SK-N-SH (cell line): ENCODE measurements around the gene TPTE. TPM values are rescaled to one million over a fixed set of nuclear protein-coding genes. Genes with fewer than 3 reads are reported as not detected.

Experiments
- CTCF ChIA-PET: fragments of 300-600, 350-600 bp; formaldehyde crosslinking; extraction: SDS; loops from one replicate; lab custom pipeline; 2021; lab: Yijun Ruan, JAX
- POLR2A ChIA-PET: fragments of 350-600 bp; sonication (Branson Sonifier 250); formaldehyde crosslinking; extraction: SDS; loops from one replicate; lab custom pipeline; 2020; ENCODE audit warnings: antibody characterized with exemption, inconsistent platforms; lab: Yijun Ruan, JAX
- DNase-seq: peaks from one replicate; pipeline ENCODE4 v3.0.0; 2012
- H2AFZ ChIP-seq: fragments of 200-600 bp; sonication (generic); 2 replicates; pipeline ENCODE4 v1.8.1; 2016; ENCODE audit warnings: antibody characterized with exemption, mild to moderate bottlenecking, low read depth
- H3F3A ChIP-seq: fragments of 200-600 bp; sonication (generic); replicated peaks from 2 replicates; pipeline ENCODE3; 2016; ENCODE audit warnings: antibody characterized with exemption, mild to moderate bottlenecking; ENCODE audit not compliant: insufficient read depth
- H3K27ac ChIP-seq, 2 experiments: fragments of 200-500 bp in 1 of 2; fragments of 200-600 bp in 1 of 2; sonication (Bioruptor generic) in 1 of 2; sonication (generic), shearing (Covaris generic) in 1 of 2; 2 replicates each; pipeline versions ENCODE4 v1.5.1 to v1.6.1; 2014 to 2016; ENCODE audit warnings: low read depth in 2 of 2, inconsistent platforms in 1 of 2, low read length in 1 of 2, mild to moderate bottlenecking in 1 of 2, mixed read lengths in 1 of 2
- H3K27me3 ChIP-seq: fragments of 200-600 bp; sonication (generic), shearing (Covaris generic); 2 replicates; pipeline ENCODE4 v1.6.1; 2016; ENCODE audit warnings: mixed run types; ENCODE audit not compliant: insufficient read depth
- H3K36me3 ChIP-seq, 2 experiments: fragments of 200-500 bp in 1 of 2; fragments of 200-600 bp in 1 of 2; sonication (Bioruptor generic) in 1 of 2; sonication (generic) in 1 of 2; replicated peaks in 1 of 2; 2 replicates each; pipeline versions ENCODE3 to v1.5.1; 2014 to 2016; ENCODE audit warnings: low read length in 1 of 2, mild to moderate bottlenecking in 1 of 2; ENCODE audit not compliant: insufficient read depth in 2 of 2, control insufficient read depth in 1 of 2
- H3K4me1 ChIP-seq, 2 experiments: fragments of 200-500 bp in 1 of 2; fragments of 200-600 bp in 1 of 2; sonication (Bioruptor generic) in 1 of 2; sonication (generic), shearing (Covaris generic) in 1 of 2; 2 replicates each; pipeline versions ENCODE4 v1.5.1 to v1.6.1; 2014 to 2016; ENCODE audit warnings: low read depth in 1 of 2, low read length in 1 of 2, mixed run types in 1 of 2; ENCODE audit not compliant: insufficient read depth in 2 of 2, control insufficient read depth in 1 of 2
- H3K4me2 ChIP-seq: fragments of 200-600 bp; sonication (generic), shearing (Covaris generic); 2 replicates; pipeline ENCODE4 v1.6.1; 2017; ENCODE audit warnings: mixed run types
- H3K4me3 ChIP-seq, 2 experiments: fragments of 200-500 bp in 1 of 2; fragments of 200-600 bp in 1 of 2; sonication (Bioruptor generic) in 1 of 2; sonication (generic), shearing (Covaris generic) in 1 of 2; 2 replicates each; pipeline versions ENCODE4 v1.5.1 to v1.8.1; 2014 to 2016; ENCODE audit warnings: low read depth in 2 of 2, inconsistent platforms in 1 of 2, low read length in 1 of 2, mild to moderate bottlenecking in 1 of 2, mixed read lengths in 1 of 2, moderate library complexity in 1 of 2
- H3K79me2 ChIP-seq: fragments of 200-600 bp; sonication (generic); 2 replicates; pipeline ENCODE4 v1.8.1; 2017; ENCODE audit warnings: mild to moderate bottlenecking; ENCODE audit not compliant: insufficient read depth
- H3K9ac ChIP-seq: fragments of 200-600 bp; sonication (generic); 2 replicates; pipeline ENCODE4 v1.6.1; 2017; ENCODE audit warnings: mixed run types
- H3K9me2 ChIP-seq: fragments of 200-600 bp; sonication (generic); 2 replicates; pipeline ENCODE4 v1.6.1; 2017; ENCODE audit warnings: mixed run types
- H3K9me3 ChIP-seq: fragments of 200-600 bp; sonication (generic); 2 replicates; pipeline ENCODE4 v1.6.1; 2017; ENCODE audit warnings: mixed run types, mild to moderate bottlenecking, moderate library complexity
- H4K20me1 ChIP-seq: fragments of 200-600 bp; sonication (generic); 2 replicates; pipeline ENCODE4 v1.6.1; 2017; ENCODE audit warnings: mild to moderate bottlenecking, mixed run types; ENCODE audit not compliant: insufficient read depth
- CHD2 ChIP-seq: fragments of 150-350 bp; IDR thresholded peaks from 2 replicates; pipeline ENCODE4 v1.6.1; 2018; ENCODE audit warnings: low read length; ENCODE audit not compliant: partially characterized antibody
- ELF1 ChIP-seq: IDR thresholded peaks from 2 replicates; pipeline ENCODE4 v1.4.0; 2012
- EP300 ChIP-seq, 2 experiments: IDR thresholded peaks; 2 replicates each; pipeline versions ENCODE4 v1.4.0 to v1.6.1; 2012; ENCODE audit warnings: borderline replicate concordance in 1 of 2, low read depth in 1 of 2, low read length in 1 of 2
- FOSL2 ChIP-seq: IDR thresholded peaks from 2 replicates; pipeline ENCODE4 v1.4.0; 2012; ENCODE audit warnings: low read depth, mild to moderate bottlenecking, moderate library complexity, borderline replicate concordance
- FOXM1 ChIP-seq: IDR thresholded peaks from 2 replicates; pipeline ENCODE4 v1.4.0; 2012; ENCODE audit warnings: low read depth, mild to moderate bottlenecking
- GABPA ChIP-seq: IDR thresholded peaks from 2 replicates; pipeline ENCODE4 v1.4.0; 2012; ENCODE audit warnings: low read depth, mild to moderate bottlenecking
- GATA2 ChIP-seq: sonication (generic); formaldehyde crosslinking; IDR thresholded peaks from 2 replicates; pipeline ENCODE4 v1.5.0; 2020; ENCODE audit warnings: mild to moderate bottlenecking, missing genetic modification reagents
- NRF1 ChIP-seq: IDR thresholded peaks from 2 replicates; pipeline ENCODE4 v1.6.1; 2012; ENCODE audit warnings: low read depth, mild to moderate bottlenecking, low read length
- RAD21 ChIP-seq: IDR thresholded peaks from 2 replicates; pipeline ENCODE4 v1.6.1; 2012; ENCODE audit warnings: mild to moderate bottlenecking, low read length
- RCOR1 ChIP-seq: fragments of 150-350 bp; IDR thresholded peaks from 2 replicates; pipeline ENCODE4 v1.6.1; 2017; ENCODE audit warnings: antibody characterized with exemption, low read length
- RFX5 ChIP-seq: IDR thresholded peaks from 2 replicates; pipeline ENCODE4 v1.6.1; 2012; ENCODE audit warnings: mild to moderate bottlenecking, improper control_type of control experiment, low read length
- TAF1 ChIP-seq: IDR thresholded peaks from 2 replicates; pipeline ENCODE4 v1.6.1; 2012; ENCODE audit warnings: low read depth, mild to moderate bottlenecking, low read length, moderate library complexity, borderline replicate concordance
- TEAD4 ChIP-seq: IDR thresholded peaks from 2 replicates; pipeline ENCODE4 v1.4.0; 2012; ENCODE audit warnings: mild to moderate bottlenecking, borderline replicate concordance; ENCODE audit not compliant: insufficient read depth
- YY1 ChIP-seq: IDR thresholded peaks from 2 replicates; pipeline ENCODE4 v1.4.0; 2012; ENCODE audit warnings: low read depth, mild to moderate bottlenecking
- WGBS: methylation state at CpG from one replicate; pipeline ENCODE4 v1.1.6; 2017; ENCODE audit warnings: low lambda C conversion rate; 5-methylcytosine and 5-hydroxymethylcytosine counted together
- polyA plus RNA-seq, 3 experiments: library from polyadenylated mRNA; depleted of rRNA; stranded (reverse); fragments of >200 nt; gene quantifications; 2 replicates each; pipeline ENCODE4 v1.2.3, GENCODE V29; 2012
- TF ChIP-seq, protein P1 (sequence below): IDR thresholded peaks from 2 replicates; pipeline ENCODE4 v1.6.1; 2012; ENCODE audit warnings: mild to moderate bottlenecking, low read depth, low read length, moderate library complexity
- TF ChIP-seq, protein P2 (sequence below): fragments of 150-350 bp; IDR thresholded peaks from 2 replicates; pipeline ENCODE4 v1.6.1; 2016; ENCODE audit warnings: mild to moderate bottlenecking, low read depth, low read length
- TF ChIP-seq, protein P3 (sequence below): fragments of 150-350 bp; IDR thresholded peaks from 2 replicates; pipeline ENCODE4 v1.6.1; 2017; ENCODE audit warnings: antibody characterized with exemption, low read length, low read depth, borderline replicate concordance
- TF ChIP-seq, protein P4 (sequence below): IDR thresholded peaks from 2 replicates; pipeline ENCODE4 v1.4.0; 2012; ENCODE audit warnings: low read depth, borderline replicate concordance
- TF ChIP-seq, protein P5 (sequence below): IDR thresholded peaks from 2 replicates; pipeline ENCODE4 v1.4.0; 2012; ENCODE audit warnings: low read depth

The TPTE gene
- polyA plus RNA-seq, 1 of the 3 experiments (the other 2 are of a cell fraction), result not detected

DNA sequence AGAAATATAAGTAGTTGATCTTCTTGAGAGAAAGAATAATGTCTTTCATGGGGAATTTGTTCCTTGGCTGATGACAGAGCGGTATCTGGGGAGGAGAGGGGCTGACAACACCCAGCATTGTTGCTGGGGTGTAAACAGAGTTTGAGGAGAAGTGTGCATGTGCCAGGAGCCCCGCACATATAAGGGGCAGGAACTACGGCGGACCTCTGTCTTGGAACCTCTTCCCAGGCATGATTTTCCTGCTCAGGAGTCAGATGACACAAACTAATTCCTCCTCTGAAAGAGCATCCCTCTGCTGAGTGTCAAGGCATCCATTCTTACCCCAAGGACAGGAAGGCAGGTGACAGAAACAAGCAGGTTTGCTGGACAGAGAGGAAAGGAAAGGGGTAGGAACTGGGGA, 119.1 kb downstream of the TPTE start:
- Histone ChIP-seq H3K4me3 (no peak overlapping the region), H3K9me2 (no peaks in the 10 kb centered on the region), H3K36me3 (no peaks in the 10 kb centered on the region), H3K79me2 (no peaks in the 10 kb centered on the region), H4K20me1 (no peaks in the 10 kb centered on the region), H2AFZ (no peak overlapping the region), H3K4me2 (no peak overlapping the region), H3K4me1 (no peaks in the 10 kb centered on the region), H3K27me3 (no peaks in the 10 kb centered on the region), H3K9ac (no peak overlapping the region), H3K27ac (no peak overlapping the region), H3F3A (no peaks in the 10 kb centered on the region), H3K9me3 (peaks cover 3% of the 10 kb centered on the region; the same call in 1 of the 2 replicates)
- TF ChIP-seq, protein P1, sequence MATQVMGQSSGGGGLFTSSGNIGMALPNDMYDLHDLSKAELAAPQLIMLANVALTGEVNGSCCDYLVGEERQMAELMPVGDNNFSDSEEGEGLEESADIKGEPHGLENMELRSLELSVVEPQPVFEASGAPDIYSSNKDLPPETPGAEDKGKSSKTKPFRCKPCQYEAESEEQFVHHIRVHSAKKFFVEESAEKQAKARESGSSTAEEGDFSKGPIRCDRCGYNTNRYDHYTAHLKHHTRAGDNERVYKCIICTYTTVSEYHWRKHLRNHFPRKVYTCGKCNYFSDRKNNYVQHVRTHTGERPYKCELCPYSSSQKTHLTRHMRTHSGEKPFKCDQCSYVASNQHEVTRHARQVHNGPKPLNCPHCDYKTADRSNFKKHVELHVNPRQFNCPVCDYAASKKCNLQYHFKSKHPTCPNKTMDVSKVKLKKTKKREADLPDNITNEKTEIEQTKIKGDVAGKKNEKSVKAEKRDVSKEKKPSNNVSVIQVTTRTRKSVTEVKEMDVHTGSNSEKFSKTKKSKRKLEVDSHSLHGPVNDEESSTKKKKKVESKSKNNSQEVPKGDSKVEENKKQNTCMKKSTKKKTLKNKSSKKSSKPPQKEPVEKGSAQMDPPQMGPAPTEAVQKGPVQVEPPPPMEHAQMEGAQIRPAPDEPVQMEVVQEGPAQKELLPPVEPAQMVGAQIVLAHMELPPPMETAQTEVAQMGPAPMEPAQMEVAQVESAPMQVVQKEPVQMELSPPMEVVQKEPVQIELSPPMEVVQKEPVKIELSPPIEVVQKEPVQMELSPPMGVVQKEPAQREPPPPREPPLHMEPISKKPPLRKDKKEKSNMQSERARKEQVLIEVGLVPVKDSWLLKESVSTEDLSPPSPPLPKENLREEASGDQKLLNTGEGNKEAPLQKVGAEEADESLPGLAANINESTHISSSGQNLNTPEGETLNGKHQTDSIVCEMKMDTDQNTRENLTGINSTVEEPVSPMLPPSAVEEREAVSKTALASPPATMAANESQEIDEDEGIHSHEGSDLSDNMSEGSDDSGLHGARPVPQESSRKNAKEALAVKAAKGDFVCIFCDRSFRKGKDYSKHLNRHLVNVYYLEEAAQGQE, result no peak
- no peak for TF ChIP-seq RAD21
- TF ChIP-seq, protein P2, sequence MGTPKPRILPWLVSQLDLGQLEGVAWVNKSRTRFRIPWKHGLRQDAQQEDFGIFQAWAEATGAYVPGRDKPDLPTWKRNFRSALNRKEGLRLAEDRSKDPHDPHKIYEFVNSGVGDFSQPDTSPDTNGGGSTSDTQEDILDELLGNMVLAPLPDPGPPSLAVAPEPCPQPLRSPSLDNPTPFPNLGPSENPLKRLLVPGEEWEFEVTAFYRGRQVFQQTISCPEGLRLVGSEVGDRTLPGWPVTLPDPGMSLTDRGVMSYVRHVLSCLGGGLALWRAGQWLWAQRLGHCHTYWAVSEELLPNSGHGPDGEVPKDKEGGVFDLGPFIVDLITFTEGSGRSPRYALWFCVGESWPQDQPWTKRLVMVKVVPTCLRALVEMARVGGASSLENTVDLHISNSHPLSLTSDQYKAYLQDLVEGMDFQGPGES, result no peak
- TF ChIP-seq FOXM1, result no peak
- POLR2A ChIA-PET, result no interaction called here
- WGBS, result 0% methylated on average over 4 of the region's 4 CpGs
- CTCF ChIA-PET, result no interaction called here
- no peak for DNase-seq

DNA sequence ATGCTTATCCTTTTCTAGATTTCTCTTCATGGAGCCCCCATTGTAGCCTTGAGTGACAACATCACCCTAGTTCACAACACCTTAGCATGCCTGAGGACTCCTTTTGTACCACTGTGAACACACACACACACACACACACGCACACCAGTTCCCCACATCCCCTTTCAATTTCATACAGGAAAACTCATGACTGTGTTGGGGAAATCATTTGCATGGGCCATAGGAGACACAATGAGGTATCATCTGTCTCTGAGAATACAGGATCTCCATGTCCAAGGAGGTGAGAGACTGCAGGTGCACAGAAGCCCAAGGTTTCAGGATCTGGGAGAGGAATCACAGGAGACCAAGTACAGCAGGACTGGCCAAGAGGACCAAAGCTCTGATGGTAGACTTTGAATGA, 119.7 kb downstream of the TPTE start:
- Histone ChIP-seq H3K4me3 (no peak overlapping the region), H3K9me3 (peaks cover 3% of the 10 kb centered on the region; the same call in 1 of the 2 replicates)
- 0% methylated on average over 1 of the region's 1 CpG for WGBS
- TF ChIP-seq, protein P3, sequence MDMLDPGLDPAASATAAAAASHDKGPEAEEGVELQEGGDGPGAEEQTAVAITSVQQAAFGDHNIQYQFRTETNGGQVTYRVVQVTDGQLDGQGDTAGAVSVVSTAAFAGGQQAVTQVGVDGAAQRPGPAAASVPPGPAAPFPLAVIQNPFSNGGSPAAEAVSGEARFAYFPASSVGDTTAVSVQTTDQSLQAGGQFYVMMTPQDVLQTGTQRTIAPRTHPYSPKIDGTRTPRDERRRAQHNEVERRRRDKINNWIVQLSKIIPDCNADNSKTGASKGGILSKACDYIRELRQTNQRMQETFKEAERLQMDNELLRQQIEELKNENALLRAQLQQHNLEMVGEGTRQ, result no peak
- TF ChIP-seq ELF1 (no peak), GATA2 (CRISPR knock-in tag) (no peak), FOSL2 (no peak), RFX5 (no peak), GABPA (no peak), TAF1 (no peak), TEAD4 (no peak), NRF1 (no peak), EP300 (IDR thresholded peaks at IDR 0.05; ENCODE audit: borderline replicate concordance in 1 of 2, low read depth in 1 of 2, low read length in 1 of 2) (no peak), RCOR1 (no peak), YY1 (no peak), CHD2 (no peak)
- TF ChIP-seq, protein P4, sequence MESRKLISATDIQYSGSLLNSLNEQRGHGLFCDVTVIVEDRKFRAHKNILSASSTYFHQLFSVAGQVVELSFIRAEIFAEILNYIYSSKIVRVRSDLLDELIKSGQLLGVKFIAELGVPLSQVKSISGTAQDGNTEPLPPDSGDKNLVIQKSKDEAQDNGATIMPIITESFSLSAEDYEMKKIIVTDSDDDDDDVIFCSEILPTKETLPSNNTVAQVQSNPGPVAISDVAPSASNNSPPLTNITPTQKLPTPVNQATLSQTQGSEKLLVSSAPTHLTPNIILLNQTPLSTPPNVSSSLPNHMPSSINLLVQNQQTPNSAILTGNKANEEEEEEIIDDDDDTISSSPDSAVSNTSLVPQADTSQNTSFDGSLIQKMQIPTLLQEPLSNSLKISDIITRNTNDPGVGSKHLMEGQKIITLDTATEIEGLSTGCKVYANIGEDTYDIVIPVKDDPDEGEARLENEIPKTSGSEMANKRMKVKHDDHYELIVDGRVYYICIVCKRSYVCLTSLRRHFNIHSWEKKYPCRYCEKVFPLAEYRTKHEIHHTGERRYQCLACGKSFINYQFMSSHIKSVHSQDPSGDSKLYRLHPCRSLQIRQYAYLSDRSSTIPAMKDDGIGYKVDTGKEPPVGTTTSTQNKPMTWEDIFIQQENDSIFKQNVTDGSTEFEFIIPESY, result no peak
- TF ChIP-seq, protein P5, sequence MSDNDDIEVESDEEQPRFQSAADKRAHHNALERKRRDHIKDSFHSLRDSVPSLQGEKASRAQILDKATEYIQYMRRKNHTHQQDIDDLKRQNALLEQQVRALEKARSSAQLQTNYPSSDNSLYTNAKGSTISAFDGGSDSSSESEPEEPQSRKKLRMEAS, result no peak

More for the DNA sequence above, 119.7 kb downstream of the TPTE start:
- Histone ChIP-seq H2AFZ (no peak overlapping the region), H3K4me1 (no peaks in the 10 kb centered on the region), H3K79me2 (no peaks in the 10 kb centered on the region), H3K9ac (no peak overlapping the region), H3F3A (no peaks in the 10 kb centered on the region), H3K36me3 (no peaks in the 10 kb centered on the region), H4K20me1 (no peaks in the 10 kb centered on the region), H3K27ac (no peak overlapping the region), H3K9me2 (no peaks in the 10 kb centered on the region), H3K4me2 (no peak overlapping the region), H3K27me3 (no peaks in the 10 kb centered on the region)
- DNase-seq, result no peak
- ChIA-PET POLR2A (no interaction called here), CTCF (no interaction called here)
